Smooth muscle cell of trachea (primary cell): ENCODE results near the gene CAPN6. TPM values are rescaled to one million over a fixed set of nuclear protein-coding genes. Genes with fewer than 3 reads are reported as not detected.

Experiments
- total RNA-seq: library from RNA; depleted of rRNA; stranded (reverse); fragments of >200 nt; gene quantifications from 2 replicates; pipeline ENCODE4 v1.2.1, GENCODE V29; 2014

Gene CAPN6, protein sequence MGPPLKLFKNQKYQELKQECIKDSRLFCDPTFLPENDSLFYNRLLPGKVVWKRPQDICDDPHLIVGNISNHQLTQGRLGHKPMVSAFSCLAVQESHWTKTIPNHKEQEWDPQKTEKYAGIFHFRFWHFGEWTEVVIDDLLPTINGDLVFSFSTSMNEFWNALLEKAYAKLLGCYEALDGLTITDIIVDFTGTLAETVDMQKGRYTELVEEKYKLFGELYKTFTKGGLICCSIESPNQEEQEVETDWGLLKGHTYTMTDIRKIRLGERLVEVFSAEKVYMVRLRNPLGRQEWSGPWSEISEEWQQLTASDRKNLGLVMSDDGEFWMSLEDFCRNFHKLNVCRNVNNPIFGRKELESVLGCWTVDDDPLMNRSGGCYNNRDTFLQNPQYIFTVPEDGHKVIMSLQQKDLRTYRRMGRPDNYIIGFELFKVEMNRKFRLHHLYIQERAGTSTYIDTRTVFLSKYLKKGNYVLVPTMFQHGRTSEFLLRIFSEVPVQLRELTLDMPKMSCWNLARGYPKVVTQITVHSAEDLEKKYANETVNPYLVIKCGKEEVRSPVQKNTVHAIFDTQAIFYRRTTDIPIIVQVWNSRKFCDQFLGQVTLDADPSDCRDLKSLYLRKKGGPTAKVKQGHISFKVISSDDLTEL
- total RNA-seq, result 0.15 TPM in 1 of 2 replicates, not detected in the other

GRCh38 chrX:111270339-111270738, at the start of gene CAPN6:
CAPN6 (minus strand) TSS chrX:111270483; CDS start chrX:111263936, 6,547 bp downstream.

Other genes starting within 250 kb of the CAPN6 start
- 0.83 and 1.2 TPM in 2 replicates for gene PAK3, start 174.3 kb downstream of the CAPN6 start, total RNA-seq
- not detected in 2 replicates for gene DCX, start 141.7 kb upstream of the CAPN6 start, total RNA-seq
- under 0.01 TPM in 1 of 2 replicates, not detected in the other for gene SERTM2, start 241.2 kb upstream of the CAPN6 start, total RNA-seq